A549 treated with DMSO at 1 μM for 4 hours (cell line): ENCODE results near the gene SCTR. TPM values are rescaled to one million over a fixed set of nuclear protein-coding genes. Genes with fewer than 3 reads are reported as not detected.

Experiments used
- total RNA-seq: library from RNA; stranded (reverse); fragments of 200-300 nt; extraction: Qiagen RNA extraction; gene quantifications from 5 replicates; pipeline ENCODE4 v1.2.3, GENCODE V29; 2022; ENCODE audit warnings: low read depth

Gene SCTR
- total RNA-seq, result not detected in 5 replicates

GRCh38 chr2:119523952-119524694 lies at the start of gene SCTR:
SCTR (minus strand) TSS chr2:119524483; CDS start chr2:119524226, 257 bp downstream.

DNA sequence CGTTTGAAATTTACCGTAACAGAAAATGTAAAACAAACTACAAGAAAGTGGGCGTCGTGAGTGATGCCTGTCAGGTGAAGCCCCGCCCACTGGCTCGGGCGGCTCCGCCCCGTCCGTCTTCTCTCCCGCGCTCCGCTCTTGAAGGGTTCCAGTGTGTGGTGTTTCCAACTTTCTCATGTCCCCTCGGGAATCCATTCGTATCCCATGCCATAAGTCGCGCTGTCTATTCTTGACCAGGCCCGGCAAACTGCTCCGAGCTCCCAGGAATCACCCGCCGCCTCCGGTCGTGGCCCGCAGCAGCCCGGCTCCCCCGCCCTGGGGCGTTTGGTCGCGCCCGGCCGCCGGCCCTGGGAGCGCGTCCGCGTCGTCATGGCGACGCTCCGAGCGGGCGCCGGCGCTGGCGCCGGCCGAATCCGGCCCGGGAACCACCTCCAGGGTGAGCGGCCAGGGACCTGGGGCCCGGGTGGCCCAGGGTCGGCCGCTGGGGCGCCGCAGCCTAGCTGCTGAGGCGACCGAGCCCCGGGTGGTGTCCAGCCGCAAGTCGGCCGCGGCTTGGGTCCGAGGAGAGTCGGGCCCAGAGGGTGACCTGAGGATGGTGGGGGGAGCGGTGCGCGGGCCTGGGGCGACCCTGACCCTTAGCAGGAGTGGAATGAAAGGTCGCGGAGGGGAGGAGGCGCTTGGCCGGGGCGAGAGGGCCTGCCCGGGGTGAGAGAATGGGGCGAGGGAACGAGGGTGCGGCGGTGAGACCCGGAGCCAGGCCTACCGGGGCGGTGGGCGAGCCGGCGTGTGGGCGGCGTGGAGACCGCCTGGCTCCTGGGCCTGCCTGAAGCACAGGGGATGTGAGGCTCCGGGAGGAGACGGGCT lies 20.0 kb upstream of the SCTR start, which contains the start of gene CFAP221:
Gene CFAP221 (plus strand): TSS at position 375 of the 864 bp plus-strand sequence. CDS start 1,683 bp downstream, outside the sequence.

GRCh38 chr2:119431155-119431975 lies 92.9 kb downstream of the SCTR start, which contains the start of gene TMEM37:
TMEM37 (plus strand) TSS chr2:119431854; CDS start chr2:119431904, 50 bp downstream.

Other genes with a start within 250 kb of the SCTR start
- 11.4 to 14.5 TPM (median 13.8 TPM) in 5 replicates for gene C2orf76, start 157.6 kb downstream of the SCTR start, total RNA-seq
- gene DBI, start 157.5 kb downstream of the SCTR start, total RNA-seq, result 376 to 494 TPM (median 393 TPM) in 5 replicates
- gene TMEM37, start 92.6 kb downstream of the SCTR start, total RNA-seq, result 1.6 to 2.0 TPM (median 1.9 TPM) in 5 replicates
- gene CFAP221, start 20.0 kb upstream of the SCTR start, total RNA-seq, result 0.17 to 0.47 TPM (median 0.33 TPM) in 5 replicates
- 21.3 to 29.2 TPM (median 26.8 TPM) in 5 replicates for gene TMEM177, start 154.7 kb upstream of the SCTR start, total RNA-seq
- 16.1 to 23.6 TPM (median 20.1 TPM) in 5 replicates for gene PTPN4, start 235.4 kb upstream of the SCTR start, total RNA-seq